NCI-H2107 (cell line): Measurements from ENCODE around the gene AK8.

Experiments used
- DNase-seq: peaks from one replicate; lab custom pipeline; 2025; lab: John Stamatoyannopoulos, UW

The AK8 gene

DNA sequence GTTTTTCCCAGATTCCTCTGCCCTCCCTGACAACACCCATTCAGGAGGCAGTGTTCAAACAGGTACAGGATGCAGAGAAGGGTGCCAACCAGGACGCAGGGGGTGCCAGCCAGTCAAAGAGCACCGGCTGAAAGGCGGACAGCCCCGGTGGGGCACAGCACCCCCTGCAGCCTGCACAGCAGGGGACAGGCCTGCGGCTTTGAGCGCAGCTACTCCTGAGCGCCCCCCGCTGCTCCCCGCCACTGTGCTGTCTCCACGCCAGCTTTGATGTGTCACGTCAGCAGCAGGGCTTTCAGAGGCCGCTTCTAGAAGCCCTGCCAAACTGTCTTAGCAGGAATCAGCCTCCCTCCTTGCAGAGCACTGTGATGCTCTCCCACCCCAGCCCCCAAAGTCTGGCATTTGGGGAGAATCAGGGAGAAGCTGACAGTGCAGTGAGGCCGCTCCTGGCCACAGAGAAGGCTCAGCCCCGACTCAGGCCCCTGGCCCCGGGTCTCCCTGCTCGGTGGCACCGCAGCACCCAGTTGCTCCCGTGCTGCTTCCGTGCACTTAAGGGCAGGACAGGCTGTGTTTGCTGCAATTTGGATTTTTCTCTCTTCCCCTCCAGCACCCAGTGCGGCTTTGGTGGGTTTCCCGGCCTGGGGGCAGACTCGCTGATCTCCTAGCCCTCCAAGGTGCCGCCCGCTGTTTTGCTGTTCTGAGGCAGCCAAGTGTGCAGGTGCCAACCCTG, 20.3 kb downstream of the AK8 start:
- no peak for DNase-seq

DNA sequence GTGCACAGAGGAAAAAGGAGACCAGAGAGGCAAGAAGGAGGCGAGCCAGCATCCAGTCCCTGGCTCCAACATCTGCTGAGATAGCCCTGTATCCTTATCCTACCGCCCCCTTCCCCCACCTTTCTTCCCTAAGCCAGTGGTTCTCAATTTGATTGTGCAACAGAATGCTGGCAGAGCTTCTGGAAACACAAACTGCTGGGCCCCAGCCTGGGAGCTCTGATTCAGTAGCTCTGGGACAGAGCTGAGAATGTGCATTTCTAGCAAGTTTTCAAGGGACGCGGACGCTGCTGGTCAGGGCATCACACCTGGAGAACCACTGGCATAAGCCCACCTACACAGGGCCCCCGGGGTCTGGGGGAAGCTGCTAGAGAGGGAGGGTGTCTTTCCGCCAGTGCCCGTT, 21.1 kb downstream of the AK8 start:
- no peak for DNase-seq

DNA sequence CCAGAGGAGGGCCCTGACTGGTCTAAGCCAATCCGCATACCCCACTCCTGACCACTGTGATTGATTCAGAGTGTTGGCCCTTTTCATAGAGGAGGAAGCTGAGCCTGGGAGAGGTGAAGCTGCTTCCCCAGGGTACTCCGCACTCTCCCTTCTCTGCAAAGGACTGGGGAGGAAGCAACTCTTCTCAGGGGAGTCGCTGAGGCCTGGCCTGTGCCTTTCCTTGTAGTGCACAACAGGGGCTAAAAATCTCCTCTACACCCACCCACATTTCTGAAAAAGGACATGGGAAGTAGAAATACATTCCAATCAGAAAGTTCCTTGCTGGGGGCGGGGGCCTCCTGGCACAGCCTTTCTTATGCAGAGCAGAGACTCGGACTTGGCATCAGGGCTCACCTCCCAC, 22.2 kb downstream of the AK8 start:
- DNase-seq: no peak

DNA sequence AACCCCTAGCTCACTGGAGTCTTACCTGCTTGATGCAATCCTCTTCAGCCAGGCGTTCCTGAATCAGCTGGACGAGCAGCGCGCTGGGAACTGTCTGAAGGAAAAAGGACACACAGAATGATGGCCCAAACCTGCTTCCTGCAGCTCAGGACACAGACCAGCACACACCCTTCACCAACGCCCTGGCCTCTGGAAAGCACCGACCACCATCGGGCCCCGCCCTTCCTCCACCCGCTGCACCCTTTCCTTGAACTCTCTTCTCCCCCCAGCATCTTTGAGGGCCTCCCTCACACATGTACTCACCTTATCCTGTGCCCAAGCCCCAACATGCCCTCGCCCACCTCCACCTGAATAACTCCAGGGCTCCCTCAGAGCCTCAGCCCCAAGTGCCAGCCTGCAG, 23.3 kb downstream of the AK8 start:
- DNase-seq: no peak

DNA sequence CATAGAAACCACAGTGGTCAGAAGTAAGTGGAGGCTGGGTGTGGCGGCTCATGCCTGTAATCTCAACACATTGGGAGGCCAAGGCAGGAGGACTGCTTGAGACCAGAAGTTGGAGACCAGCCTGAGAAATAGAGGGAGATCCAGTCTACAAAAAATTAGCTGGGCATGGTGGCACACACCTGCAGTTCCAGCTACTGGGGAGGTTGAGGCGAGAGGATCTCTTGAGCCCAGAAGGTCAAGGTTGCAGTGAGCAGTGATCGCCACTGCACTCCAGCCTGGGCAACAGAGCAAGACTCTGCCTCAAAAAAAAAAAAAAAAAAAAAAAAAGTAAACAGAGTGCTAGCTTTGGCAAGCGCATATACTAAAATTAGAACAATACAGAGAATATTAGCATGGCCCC, 24.6 kb downstream of the AK8 start:
- DNase-seq: no peak

DNA sequence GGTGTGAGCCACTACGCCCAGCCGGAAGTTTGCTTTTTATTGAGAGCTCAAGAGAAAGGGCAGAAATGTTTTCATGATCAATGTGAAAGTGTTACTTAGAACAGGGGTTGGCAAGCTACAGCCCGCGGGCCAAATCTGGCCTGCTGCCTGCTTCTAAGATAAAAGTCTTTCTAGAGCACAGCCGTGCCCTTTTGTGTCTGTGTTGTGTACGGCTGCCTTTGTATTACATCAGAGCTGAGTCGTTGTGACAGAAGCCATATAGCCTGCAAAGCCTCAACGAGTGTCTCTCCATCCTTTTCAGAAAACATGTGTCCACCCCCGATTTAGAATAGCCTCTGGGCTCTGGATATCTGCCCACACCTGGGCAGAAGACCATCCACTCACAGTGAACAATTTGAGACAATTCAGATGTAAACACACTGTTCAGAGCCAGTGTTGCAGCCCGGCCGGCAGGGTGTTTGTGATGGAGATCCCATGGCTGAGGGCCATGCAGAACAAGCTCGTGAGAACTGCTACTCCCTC, 28.8 kb downstream of the AK8 start:
- DNase-seq: peak; percentile 26

DNA sequence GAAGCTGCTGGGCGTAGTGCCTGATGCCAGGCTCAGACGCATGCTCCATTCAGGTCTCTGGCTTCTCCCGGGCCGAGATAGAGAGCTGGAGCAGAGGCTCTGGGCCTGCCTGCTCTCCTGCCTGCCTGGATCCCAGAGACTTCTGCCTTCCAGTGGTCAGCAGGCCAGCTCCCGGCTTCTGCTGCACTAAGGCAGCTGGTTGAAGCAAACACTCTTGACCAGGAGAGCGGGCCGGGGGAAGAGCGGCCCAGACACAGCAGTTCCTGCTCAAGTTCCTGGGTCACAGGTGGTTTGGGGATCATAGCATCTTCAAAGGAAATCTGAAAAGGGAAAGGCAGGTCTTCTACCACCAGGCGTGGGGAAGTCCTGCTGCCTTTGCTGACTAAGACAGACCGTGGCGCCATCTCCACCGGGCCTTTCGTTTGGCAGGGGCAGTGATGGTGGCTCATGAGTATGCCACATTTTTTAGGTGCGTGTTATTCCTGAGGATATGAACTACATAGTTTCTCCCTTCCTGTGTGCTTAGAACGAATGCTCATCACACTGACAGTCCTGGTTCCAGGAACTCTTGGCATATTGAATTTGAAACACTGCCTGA, 31.1 kb downstream of the AK8 start:
- DNase-seq: no peak

DNA sequence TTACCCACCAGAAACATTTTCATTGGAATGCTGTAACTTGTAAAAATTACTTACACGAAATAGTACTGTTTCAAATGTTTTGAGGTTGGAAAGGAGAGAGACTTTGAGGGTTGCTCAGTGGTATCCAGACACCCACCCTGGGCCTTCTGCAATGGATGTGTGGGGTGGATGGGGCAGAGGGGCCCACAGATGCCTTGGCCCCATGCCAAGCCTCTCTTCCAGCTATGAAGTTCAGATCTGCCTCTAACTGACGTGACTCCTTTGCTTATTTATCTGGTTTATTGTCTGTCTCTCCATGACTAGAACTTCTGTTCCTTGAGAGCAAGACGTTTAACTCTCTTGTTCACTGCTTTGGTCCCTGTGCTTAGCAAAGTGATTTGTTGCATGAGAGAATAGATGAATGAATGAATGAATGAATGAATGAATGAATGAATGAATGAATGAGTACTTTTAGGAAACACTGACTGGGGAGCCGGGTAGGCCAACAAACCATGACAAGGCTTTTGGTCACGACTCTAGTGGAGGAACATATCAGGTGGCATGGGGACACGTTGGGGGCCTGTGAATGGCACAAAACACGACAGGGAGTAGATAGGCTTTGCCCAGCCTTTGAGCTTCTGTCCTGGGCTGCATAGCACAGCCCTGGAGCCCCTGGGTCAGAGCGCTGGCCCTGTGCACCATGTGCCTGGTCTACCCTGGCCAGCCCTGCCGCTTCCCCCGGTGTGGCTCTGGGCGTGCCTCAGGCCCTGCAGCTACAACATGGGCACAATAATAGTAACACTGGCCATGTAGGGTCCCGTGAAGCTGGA, 31.8 kb downstream of the AK8 start:
- no peak for DNase-seq

DNA sequence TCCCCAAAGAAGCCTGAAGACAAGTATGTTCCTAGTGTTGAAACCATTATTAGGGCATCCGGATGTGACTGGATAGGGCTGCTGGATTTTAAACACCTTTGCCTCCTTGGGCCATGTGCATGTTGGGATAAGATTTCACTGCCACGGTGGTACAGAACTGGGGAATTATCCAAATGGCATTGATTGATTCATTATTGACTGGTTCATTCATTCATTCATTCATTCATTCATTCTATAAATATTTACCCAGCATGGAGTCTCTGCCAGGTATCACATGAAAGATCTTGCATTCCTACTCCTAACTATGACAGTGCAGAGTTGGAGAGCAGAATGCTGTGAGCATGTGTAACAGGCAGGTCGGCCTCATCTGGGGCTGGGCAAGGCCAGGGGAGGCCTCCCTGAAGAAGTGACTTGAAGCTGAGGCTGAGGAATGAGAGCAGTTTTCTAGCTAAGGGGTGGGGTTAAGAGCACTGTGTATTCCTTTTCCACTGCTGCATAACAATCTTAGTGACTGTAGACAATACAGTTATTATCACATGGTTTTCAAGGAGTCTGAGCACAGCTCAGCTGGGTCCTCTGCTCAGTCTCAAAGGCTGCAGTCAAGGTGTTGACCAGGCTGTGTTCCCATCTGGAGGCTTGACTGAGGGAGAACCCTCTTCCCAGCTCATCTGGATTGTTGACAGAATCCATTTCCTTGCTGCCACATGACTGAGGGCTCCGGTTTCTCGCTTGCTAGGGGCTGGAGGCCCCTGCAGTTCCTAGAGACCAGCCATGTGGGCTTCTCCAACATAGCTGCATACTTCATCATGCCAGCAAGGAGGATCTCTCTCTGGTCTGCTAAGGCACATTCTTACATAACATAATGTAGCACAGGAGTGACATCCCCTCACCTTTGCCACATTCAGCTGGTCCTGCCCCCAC, 35.7 kb downstream of the AK8 start:
- no peak for DNase-seq

DNA sequence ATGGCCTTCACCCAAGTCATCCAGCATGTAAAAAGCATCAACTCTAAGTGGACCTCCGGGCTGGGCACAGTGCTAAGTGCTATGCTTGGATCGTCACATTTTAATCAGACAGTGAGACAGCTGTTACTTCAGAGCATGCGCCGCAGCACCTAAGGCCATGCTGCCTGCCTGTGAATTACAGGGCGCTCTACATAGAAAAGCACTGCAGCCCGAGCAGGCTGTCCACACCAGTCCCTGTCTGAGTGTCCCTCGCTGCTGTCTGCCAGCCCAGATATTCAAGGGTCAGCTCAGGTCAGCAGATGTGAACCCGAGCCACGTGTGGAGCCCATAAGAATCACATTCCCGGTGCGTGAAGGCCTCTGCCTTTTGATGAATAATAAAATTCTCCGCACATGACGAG, 37.1 kb downstream of the AK8 start:
- no peak for DNase-seq

DNA sequence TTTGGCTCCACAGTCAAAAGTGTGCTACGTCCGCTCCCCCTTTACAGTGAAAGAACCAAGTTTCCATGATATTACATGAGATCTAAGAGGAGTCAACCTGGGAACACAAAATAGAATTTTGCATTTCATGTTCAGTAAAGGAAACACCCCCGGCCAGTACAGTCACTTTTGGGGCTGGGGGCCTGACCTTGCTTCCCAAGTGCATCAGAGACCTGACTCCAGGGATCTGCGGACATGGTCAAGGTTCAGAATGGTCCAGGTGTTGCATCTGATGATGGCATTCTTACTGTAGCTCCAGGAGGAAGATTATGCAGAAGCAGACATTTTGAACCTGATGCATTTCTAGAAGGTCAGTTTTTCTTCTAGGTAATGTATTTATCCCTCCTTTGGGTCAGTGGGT, 39.8 kb downstream of the AK8 start:
- DNase-seq: no peak

DNA sequence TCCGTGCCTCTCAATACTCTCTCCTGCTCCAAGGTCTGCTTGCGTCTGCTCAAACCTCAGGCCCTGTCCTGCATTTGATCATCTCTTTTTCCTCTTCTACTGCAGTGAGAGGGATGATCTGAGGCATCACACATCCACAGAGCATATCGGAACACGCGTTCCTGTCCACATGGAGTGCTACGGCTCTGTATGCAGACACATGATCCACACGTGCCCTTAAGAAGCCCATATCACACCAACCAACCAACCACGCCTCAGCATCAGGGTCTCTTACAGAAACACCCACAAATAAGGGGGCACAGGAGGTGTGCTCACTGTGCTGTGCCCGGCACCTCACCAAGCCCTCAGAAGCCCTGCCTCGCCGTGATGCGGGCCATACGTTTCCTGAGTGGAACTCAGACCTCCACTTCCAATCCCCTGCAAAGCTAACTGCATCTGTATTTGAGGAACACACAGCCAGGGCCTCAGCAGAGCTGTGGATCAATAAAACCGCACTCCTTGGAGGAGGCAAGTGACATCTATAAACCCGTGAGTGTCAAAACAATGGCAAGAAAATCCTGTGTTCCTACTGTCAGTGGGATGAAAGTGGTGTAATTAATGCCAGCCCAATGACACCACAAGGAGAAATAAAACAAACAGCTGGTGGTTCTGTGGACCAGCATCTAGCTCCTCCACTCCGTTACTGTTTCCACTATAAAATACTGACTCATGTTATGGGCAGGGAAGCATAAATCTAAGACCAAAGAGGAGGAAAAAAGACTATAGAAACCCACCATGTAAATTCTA, 40.4 kb downstream of the AK8 start:
- no peak for DNase-seq

DNA sequence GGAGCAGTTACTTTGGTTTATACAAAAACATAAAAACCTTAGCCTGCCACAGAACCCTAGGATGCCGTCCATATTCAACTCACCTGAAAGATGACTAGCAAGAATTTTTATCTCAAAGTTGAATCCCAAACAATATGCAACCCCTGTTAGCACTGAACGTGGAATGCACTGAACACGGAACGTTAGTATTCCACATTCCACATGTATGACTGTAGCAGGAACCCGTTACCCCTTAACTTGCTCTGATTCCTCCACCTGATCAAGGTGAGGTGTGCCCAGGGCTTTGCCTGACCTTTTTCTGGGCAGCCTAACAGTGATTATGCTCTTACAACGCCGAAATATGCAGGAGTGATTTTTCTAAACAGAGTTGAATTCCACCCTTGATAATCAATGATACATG, 43.7 kb downstream of the AK8 start:
- no peak for DNase-seq

DNA sequence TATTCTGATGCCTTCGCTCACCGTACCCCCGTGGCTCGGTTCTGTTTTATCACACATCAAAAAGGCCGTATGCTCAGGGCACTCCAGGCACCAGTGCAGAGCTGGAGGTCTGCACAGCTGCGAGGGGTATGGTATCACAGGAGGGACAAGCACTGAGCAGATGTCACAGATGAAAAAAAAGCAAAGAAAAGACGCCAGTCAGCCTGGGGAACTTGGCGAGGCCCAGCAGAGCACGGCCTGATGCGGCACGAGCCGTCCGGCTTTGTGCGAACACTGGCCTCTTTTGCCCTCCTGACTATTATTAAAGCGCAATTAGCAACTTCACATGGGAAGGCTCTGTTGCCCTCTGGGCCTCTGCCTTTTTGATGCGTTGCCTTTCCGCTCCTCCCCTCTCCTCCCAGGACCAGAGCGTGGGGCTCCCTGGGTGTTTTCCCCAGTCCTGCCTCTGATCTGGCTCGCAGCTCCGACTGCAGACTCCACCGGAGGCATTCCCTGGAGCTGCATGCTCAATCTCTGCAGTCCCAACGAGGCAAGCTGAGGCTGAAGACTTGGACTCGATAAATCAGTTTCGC, 44.4 kb downstream of the AK8 start:
- DNase-seq: no peak

DNA sequence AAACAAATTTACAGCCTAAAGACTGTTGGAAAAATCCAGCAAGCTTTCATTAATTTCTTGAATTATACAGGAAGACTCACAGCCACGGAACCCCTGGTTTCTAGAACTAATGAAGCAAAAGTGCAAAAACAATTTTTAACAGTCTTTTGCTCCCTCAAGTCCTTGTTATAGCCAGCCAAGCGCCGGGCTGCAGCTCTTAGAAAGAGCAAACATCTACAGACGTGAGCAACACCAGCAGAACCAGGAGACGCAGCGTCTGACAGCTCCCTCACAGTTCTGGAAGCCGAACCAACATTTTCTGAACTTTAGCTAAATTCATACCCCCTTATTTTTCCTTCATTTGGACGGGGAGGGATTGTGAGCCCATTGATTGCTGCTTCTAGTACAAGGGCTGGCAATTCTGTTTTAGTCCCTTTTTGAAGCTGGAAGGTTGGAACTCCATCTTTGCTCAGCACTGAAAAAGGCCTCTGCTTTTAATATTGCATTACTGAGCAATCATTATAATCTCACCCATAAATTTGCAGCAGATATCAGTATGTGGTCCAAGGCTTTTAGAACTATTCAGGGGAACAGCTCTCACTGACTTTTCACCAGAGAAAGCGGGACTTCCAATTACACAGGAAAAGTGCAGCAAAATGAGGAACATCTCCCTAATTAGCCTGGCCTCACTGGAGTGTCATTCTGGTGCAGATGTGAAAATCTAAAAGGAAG, 45.8 kb downstream of the AK8 start:
- DNase-seq: no peak

DNA sequence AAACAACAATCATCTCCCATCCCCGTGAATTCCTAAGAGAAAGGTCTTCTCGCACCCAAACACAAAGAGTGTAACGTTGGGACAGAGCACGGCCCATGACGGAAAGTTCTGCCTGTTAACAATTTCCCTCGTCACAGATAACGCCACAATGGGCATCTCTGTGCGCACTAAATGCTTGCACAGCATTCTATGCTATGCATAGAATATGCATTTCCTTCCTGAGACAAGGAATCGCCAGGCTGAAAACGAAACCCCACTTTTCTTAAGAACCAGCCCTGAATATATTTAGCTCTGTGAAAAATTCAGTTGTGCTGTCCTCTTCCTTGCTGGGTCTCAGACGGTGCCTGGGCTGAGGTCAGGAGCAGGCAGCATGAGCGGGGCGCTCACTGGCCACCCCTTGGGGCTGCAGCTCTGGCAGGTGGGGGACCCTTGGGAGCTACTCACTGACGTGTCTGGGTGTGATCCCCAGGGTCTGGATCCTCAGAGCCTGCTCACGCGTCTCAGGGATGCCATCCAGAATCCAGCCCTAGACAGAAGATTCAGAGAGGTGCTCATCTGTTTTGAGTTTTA, 49.8 kb downstream of the AK8 start:
- DNase-seq: no peak

DNA sequence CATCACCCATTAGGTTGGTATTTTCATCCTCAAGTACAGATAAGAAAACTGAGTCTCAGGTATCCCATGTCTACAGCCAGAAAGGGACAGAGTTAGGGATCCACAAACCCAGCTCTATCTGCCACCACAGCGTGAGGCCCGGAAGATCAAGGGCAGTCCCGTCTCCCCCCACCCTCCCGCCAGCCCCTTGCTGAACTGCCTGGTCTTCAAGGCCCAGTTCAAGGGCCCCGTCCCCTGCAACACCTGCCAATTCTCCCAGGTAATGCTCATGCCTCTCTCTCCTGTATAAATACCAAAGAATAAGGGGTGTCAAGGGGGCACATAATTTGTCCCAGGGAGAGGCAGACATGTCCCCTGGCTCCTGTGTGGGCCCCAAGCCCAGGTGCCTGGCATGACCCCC, 50.7 kb downstream of the AK8 start:
- no peak for DNase-seq

DNA sequence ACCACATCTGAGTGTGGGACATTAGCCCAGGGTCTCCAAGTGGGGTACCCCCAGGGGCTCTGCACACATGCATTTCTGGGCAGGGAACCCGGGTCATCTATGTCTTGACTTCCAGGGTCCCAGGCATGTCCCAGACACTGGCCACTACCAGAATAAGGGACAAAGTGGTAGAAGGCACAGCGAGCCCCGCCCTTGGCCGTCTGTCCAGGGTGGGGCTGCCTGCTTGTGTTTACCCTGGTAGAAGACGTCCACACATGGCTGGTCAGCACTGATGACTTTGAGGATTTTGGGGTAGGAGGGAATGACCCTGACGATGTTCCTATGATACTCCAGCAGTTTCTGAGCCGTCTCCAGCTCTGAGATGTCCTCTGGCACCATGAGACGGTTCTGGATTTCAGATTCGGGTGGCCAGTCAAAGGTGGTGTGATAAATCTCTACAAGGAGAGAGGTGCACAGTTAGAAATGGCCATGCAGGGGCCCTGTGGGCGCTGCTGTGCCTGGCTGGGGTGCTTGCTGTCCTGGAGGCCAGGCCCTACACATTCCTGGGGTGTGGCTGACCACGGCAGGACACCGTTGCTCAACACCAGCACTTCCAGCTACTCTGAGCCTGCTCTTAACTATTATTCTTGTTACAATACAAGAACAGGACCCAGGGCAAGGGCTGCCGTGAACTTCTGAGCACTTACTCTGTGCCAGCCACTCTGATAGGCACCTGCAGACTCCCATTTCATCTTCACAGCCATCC, 51.3 kb downstream of the AK8 start:
- DNase-seq: no peak

DNA sequence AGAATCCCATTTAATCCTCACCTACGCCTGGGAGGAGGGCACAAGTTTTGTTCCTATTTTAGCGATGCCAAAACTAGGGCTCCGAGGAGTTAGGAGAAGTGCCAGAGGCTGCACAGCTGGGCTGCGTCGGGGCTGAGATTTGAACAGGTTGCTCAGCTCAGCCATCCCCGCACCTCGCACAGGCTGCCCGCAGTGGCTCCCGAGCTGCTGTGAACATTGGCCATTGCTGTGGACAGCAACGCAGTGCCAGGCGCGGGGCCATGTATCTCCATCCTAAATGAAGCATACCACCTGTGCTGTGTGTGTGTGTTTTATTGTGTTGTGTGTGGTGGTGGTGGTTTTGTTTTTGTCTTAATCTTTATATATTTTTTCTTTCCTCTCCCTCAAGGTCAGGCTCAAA, 52.0 kb downstream of the AK8 start:
- no peak for DNase-seq
